HepG2 (cell line): Measurements from ENCODE around the gene OR5M10. TPM values are rescaled to one million over a fixed set of nuclear protein-coding genes. Genes with fewer than 3 reads are reported as not detected.

Experiments
- ATAC-seq: fragments of 200-7000 bp; cut with Tn5 transposase; 3 replicates; pipeline ENCODE4 v1.9.1; 2020; ENCODE audit warnings: mild to moderate bottlenecking, moderate library complexity
- BruUV-seq: library from RNA; stranded (reverse); fragments of 400-500 nt; replicated peaks from 2 replicates; lab custom pipeline; 2021; lab: Mats Ljungman, UMichigan
- CTCF ChIA-PET: fragments of 300-600 bp; formaldehyde crosslinking; extraction: SDS; loops from one replicate; lab custom pipeline; 2021; ENCODE audit warnings: low total read pairs, inconsistent platforms, low intra/inter-chr PET ratio; lab: Yijun Ruan, JAX
- POLR2A ChIA-PET: fragments of 350-600 bp; sonication (Branson Sonifier 250); formaldehyde crosslinking; loops from one replicate; lab custom pipeline; 2020; ENCODE audit warnings: antibody characterized with exemption, inconsistent platforms; lab: Yijun Ruan, JAX
- DNase-seq: peaks from one replicate; pipeline ENCODE4 v3.0.0-alpha.2; 2015; ENCODE audit warnings: low spot score
- FAIRE-seq: peaks from 3 replicates; lab custom pipeline; 2011; peaks lifted over from hg19 to GRCh38; lab: Jason Lieb, UNC
- H2AFZ ChIP-seq: one replicate; pipeline ENCODE4 v1.6.1; 2011; ENCODE audit warnings: low read length, inconsistent platforms
- H3K27ac ChIP-seq: fragments of 300-600 bp; 3 replicates; pipeline ENCODE4 v1.8.0; 2011; ENCODE audit warnings: mixed run types, mild to moderate bottlenecking, mixed read lengths, low read length, inconsistent platforms; ENCODE audit not compliant: insufficient read depth; ENCODE audit errors: extremely low read length
- H3K27me3 ChIP-seq, 2 experiments: fragments of 200-600 bp in 1 of 2; 2 replicates in 1 of 2; 3 replicates in 1 of 2; pipeline versions ENCODE4 v1.6.0 to v1.8.0; 2011; ENCODE audit warnings: low read length in 2 of 2, mild to moderate bottlenecking in 2 of 2, moderate library complexity in 2 of 2, inconsistent platforms in 1 of 2; ENCODE audit not compliant: insufficient read depth in 2 of 2, control insufficient read depth in 1 of 2
- H3K36me3 ChIP-seq, 2 experiments: fragments of 200-600 bp in 1 of 2; replicated peaks in 1 of 2; 2 replicates in 1 of 2; 3 replicates in 1 of 2; pipeline versions ENCODE4 v1.5.1 to v1.8.0; 2011; ENCODE audit warnings: low read length in 2 of 2, inconsistent platforms in 1 of 2; ENCODE audit not compliant: insufficient read depth in 2 of 2, control insufficient read depth in 1 of 2
- H3K4me1 ChIP-seq: 2 replicates; pipeline ENCODE4 v1.5.1; 2012; ENCODE audit warnings: low read length, inconsistent platforms; ENCODE audit not compliant: insufficient read depth
- H3K4me2 ChIP-seq: 2 replicates; pipeline ENCODE4 v1.6.0; 2011; ENCODE audit warnings: low read depth, low read length, inconsistent platforms
- H3K4me3 ChIP-seq, 3 experiments: fragments of 200-600 bp in 1 of 3; sonication (generic), shearing (Covaris generic) in 1 of 3; replicated peaks in 1 of 3; 2 replicates each; pipeline ENCODE4 v1.5.1; 2011 to 2016; ENCODE audit warnings: low read length in 3 of 3, inconsistent platforms in 2 of 3, low read depth in 2 of 3, mild to moderate bottlenecking in 2 of 3, control low read depth in 1 of 3, mixed read lengths in 1 of 3; ENCODE audit not compliant: insufficient read depth in 1 of 3
- H3K79me2 ChIP-seq: one replicate; pipeline ENCODE4 v1.6.1; 2011; ENCODE audit warnings: low read length, inconsistent platforms; ENCODE audit not compliant: insufficient read depth
- H3K9ac ChIP-seq: 2 replicates; pipeline ENCODE4 v1.6.0; 2011; ENCODE audit warnings: mild to moderate bottlenecking, low read depth, low read length, inconsistent platforms; ENCODE audit not compliant: insufficient read depth
- H3K9me3 ChIP-seq: 2 replicates; pipeline ENCODE4 v1.5.1; 2012; ENCODE audit warnings: mild to moderate bottlenecking, low read length
- H4K20me1 ChIP-seq: 2 replicates; pipeline ENCODE4 v1.6.0; 2011; ENCODE audit warnings: inconsistent platforms, mild to moderate bottlenecking, low read length, moderate library complexity; ENCODE audit not compliant: insufficient read depth
- SAP130 ChIP-seq: IDR thresholded peaks from 2 replicates; pipeline ENCODE4 v1.6.1; 2016; ENCODE audit warnings: low read depth
- XBP1 ChIP-seq: sonication (generic); formaldehyde crosslinking; IDR thresholded peaks from 2 replicates; pipeline ENCODE4 v1.5.0; 2020; ENCODE audit warnings: missing genetic modification reagents
- ZNF563 ChIP-seq: sonication (generic); formaldehyde crosslinking; IDR thresholded peaks from 2 replicates; pipeline ENCODE4 v1.8.0; 2022; ENCODE audit warnings: mild to moderate bottlenecking, moderate library complexity, missing genetic modification reagents
- ZNF660 ChIP-seq: sonication (generic); formaldehyde crosslinking; IDR thresholded peaks from 2 replicates; pipeline ENCODE4 v1.5.1; 2020; ENCODE audit warnings: mild to moderate bottlenecking, low read depth, missing genetic modification reagents, borderline replicate concordance
- WGBS: methylation state at CpG from one replicate; pipeline ENCODE4 v1.1.6; 2017; ENCODE audit warnings: low lambda C conversion rate; 5-methylcytosine and 5-hydroxymethylcytosine counted together
- in situ Hi-C: cut with HindIII; loops from 2 replicates; pipeline ENCODE4 v1.10.0; 2017; ENCODE audit warnings: low pct_unique_long_range_greater_than_20kb; ENCODE audit not compliant: extremely low pct_ligation_motif_present
- intact Hi-C: fragments of 100-400 bp; cut with micrococcal nuclease; formaldehyde crosslinking; loops from one replicate; pipeline ENCODE4 v1.10.0; 2022; ENCODE audit not compliant: unreplicated experiment
- polyA plus RNA-seq, 8 experiments: library from polyadenylated mRNA; depleted of rRNA in 3 of 8; stranded (reverse) in 7 of 8; unstranded in 1 of 8; fragments of >200 nt; fragmentation: Illumina TruSeq in 4 of 8; extraction: Trizol in 4 of 8; gene quantifications; 2 replicates each; pipeline versions ENCODE4 v1.2.1 to v1.2.3, GENCODE V29; 2011 to 2016; ENCODE audit warnings: low read depth in 4 of 8, missing spikeins in 1 of 8, mixed read lengths in 1 of 8; ENCODE audit not compliant: insufficient read depth in 1 of 8
- total RNA-seq, 5 experiments: library from RNA; depleted of rRNA; stranded (reverse); fragments of >200 nt; fragmentation: Illumina TruSeq; extraction: Trizol; gene quantifications; 2 replicates each; pipeline ENCODE4 v1.2.3, GENCODE V29; 2016; ENCODE audit warnings: low read depth in 1 of 5

The OR5M10 gene
- total and polyA plus RNA-seq, 2 of the 13 experiments (the other 11 are each of a cell fraction or from before 2014, with no cell fraction given) = not detected

DNA sequence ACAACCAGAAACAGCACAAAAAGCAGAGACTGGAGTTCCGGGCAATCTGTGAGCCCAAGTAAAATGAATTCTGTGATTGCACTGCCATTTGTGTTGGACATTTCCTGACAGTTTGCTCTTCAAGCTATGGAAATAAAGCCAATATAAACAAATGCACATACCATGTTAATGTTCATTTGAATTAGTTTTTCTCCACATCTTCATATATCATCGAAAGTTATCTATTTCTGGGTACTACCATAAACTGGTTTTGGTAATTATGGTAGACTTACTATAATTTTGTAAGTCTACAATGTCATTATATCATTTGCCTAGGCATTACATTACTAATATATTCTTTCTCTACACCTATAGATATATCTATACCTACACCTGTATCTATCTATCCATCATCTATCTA lies 34.4 kb downstream of the OR5M10 start, which contains the start of gene OR5M11:
Gene OR5M11, minus strand, starts transcription at position 101 of the 400 bp plus-strand sequence. Its CDS starts 0 bp downstream, at position 101.
- Histone ChIP-seq H3K79me2 (no peaks in the 10 kb centered on the region), H2AFZ (no peak within 1 kb of the TSS), H3K9me3 (peaks cover 12% of the 10 kb centered on the region), H3K4me3 (no peak within 1 kb of the TSS), H3K36me3 (no peaks in the 10 kb centered on the region), H3K4me2 (no peak within 1 kb of the TSS), H3K27ac (no peak within 1 kb of the TSS), H3K27me3 (no peaks in the 10 kb centered on the region), H3K9ac (no peak within 1 kb of the TSS), H3K4me1 (no peaks in the 10 kb centered on the region), H4K20me1 (no peaks in the 10 kb centered on the region)
- ChIA-PET CTCF (no interaction called here), POLR2A (no interaction called here)
- ATAC-seq = no peak
- no peak for DNase-seq
- 8% methylated on average over 2 of the region's 2 CpGs for whole genome bisulfite sequencing
- intact Hi-C loops (no loop called here), in situ Hi-C loops (no loop called here)
- BruUV-seq = no TSS peak
- no peak for FAIRE-seq
- TF ChIP-seq XBP1 (CRISPR knock-in tag) (no peak), ZNF660 (CRISPR knock-in tag) (no peak), SAP130 (CRISPR knock-in tag) (no peak)

DNA sequence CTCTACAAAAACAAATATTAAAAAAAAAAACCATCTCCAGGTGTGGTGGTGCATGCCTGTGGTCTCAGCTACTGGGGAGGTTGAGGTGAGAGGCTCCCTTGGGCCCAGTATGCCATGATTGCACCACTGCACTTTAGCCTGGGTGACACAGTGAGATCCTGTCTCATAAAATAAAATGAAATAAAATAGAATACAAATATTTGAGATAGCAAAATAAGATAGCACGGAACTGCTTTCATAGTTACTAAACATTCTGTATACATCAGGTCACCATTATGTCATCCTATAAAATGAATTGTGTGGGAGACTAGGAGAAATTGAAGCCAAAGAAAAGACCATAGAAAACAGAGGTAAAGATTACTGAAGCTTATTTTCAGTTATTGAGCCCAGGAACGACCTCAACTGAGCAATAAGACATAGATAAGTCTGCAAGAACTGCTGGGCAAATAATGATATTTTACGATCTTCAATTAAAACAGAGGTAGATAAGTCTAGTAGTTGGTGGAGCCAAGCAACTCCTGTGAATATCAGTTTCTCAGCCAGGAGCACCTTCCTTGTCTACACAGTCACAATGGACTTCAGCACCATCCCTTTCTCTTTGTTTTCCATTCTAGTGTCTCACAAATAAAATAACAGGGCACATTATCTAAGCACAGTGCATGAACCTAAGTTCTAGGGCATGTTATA lies 44.3 kb downstream of the OR5M10 start:
- no peaks in the 10 kb centered on the region for H3K79me2 ChIP-seq
- H4K20me1 ChIP-seq = no peaks in the 10 kb centered on the region
- 5% methylated on average over 3 of the region's 3 CpGs for WGBS
- in situ Hi-C loops = no loop called here
- no peak overlapping the region for H3K27ac ChIP-seq
- H3K9me3 ChIP-seq = peaks cover 3% of the 10 kb centered on the region; the same call in 1 of the 2 replicates
- H3K36me3 ChIP-seq = no peaks in the 10 kb centered on the region
- FAIRE-seq = no peak
- BruUV-seq = no TSS peak
- H3K9ac ChIP-seq = no peak overlapping the region
- ATAC-seq = no peak
- H3K4me2 ChIP-seq = no peak overlapping the region
- no peak overlapping the region for H3K4me3 ChIP-seq
- DNase-seq = no peak
- CTCF ChIA-PET = no interaction called here
- H3K4me1 ChIP-seq = no peaks in the 10 kb centered on the region
- no peaks in the 10 kb centered on the region for H3K27me3 ChIP-seq
- TF ChIP-seq ZNF563 (CRISPR knock-in tag) = no peak
- TF ChIP-seq, all 625 proteins: peak for 0
- intact Hi-C loops = no loop called here
- H2AFZ ChIP-seq = no peak overlapping the region
- POLR2A ChIA-PET = no interaction called here
